Measurements from ENCODE around the gene LOXL3. TPM values are rescaled to one million over a fixed set of nuclear protein-coding genes. Genes with fewer than 3 reads are reported as not detected.

LOXL3 gene
- polyA plus RNA-seq, 1 donor: 8.7 TPM

DNA sequence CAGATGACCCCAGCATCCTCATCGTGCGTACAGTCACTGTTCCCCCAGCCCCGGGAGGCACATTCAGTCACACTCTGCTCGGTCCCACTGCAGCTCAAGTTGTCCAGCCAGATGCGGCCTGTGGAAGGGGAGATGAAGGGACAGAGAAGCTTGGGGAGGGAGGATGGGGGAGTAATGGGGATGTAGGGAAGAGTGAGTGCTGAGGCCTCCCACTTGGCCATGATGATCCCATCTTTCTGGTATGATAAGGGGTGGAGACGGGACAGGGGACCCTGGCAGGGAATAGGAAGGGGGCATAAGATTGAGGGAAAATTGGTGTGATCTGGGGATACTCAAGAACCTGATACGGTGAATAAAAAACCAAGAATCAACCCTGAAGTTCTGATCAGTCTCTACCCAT lies 3.5 kb downstream of the LOXL3 start:
- no peak for DNase-seq (ENCODE audit: low read depth)

DNA sequence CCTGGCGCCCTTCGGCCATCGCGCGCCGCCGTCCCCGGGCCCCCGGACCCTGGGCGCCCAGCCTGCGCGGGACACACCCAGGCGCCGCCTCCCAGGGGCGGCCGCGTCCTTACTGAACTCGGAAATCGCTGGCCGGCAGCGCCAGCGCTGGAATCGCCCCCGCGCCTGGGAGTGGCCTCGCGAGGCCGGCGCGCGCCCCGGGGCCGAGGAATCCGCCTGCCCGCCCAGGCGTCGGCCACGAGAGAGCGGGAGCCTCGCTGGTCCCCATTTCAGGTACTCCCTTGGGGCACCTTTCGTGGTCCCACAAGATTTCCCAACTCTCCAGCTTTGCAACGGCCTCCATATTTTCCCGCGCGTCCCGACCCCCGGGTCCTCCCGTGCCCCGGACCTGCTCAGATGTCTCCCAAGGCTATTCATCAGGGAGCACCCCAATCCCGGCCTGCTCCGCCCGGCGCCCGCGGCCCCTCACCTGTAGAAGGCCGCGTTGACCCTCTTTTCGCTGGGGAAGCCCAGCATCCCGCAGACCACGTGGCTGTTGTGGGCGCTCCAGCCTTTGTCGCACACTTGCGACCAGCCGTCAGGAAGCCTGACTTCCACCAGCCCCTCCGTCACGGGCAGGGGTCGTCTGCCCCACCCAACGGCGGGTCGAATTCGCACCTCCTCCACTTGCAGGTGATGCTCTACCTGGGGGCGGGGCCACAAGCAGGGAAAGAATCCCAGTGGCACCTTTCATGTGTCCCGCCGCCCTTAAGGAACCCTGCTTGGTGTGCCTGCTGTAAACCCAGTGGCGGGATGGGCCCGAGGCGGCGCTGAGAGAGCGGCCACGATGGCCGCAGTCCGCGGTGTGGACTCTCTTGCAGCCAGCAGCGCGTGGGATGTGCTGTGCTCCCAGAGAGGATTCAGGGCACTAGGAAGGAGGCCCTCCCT lies 4.6 kb downstream of the LOXL3 start:
- no peak for DNase-seq (ENCODE audit: low read depth)

DNA sequence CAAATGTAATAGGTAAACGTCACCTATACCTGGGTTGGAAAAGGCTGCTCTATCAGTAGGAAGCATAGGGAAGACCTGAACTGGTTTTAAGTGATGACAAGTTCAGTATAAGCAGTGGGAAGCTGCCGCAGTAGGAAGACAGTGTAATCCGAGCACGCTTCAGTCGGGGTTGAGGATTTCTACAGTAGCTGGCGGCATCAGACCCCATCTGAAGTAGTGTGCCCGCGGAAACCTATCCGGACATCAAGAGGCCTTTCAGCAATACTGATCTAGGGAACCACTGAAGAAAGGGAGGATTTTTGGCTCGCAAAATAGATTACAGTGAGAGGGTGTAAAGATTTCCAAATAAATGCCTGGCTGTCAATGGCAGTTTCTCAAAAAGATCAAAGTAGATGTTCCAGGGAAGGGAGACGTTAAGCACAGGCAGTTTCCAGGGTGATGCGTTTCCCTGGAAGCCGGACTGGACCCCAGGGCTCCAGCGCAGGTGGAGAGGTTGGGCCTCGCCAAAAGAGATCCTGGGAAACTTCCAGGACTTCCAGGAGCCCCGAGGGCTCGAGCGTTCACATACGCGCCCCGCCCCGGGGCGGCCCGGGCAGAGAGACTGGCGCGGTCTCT lies 5.3 kb downstream of the LOXL3 start:
- no peak for DNase-seq (ENCODE audit: low read depth)

DNA sequence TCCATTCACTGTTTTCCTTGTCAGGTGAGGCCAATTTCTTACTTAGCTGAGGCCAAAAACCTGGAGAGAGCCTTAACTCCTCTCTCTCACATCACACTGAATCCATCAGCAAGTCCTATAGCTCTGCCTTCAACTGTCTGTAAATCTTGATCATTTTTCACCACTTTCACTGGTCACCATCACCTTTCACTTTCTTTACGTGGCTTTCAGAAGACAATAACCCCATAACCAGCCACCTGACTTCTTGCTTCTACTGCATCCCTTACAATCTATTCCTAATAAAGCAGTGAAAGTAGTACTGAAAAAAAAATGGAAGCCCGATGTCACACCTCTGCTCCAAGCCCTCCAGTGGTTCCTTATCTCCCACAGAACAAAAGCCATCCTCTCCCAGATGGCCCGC lies 7.7 kb downstream of the LOXL3 start:
- no peak for DNase-seq (ENCODE audit: low read depth)

DNA sequence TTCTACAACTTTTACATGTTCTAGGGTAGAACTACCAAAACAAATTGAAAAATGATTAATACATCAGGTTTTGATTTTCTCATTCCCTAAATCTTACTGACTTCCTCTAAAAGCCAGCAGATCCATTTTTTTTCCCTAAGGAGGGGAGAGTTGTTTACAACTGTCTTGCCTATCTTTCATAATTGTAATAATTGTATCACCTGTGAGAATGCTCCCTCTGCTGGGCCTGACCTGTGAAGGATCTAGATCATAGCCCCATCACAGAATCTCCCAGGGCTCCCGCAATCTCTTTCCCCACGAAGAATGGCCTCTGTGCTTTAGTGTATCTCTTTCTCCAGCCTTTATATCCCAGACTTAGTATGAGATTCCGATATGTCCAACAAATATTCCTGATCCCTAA lies 9.1 kb downstream of the LOXL3 start:
- DNase-seq (ENCODE audit: low read depth): no peak

DNA sequence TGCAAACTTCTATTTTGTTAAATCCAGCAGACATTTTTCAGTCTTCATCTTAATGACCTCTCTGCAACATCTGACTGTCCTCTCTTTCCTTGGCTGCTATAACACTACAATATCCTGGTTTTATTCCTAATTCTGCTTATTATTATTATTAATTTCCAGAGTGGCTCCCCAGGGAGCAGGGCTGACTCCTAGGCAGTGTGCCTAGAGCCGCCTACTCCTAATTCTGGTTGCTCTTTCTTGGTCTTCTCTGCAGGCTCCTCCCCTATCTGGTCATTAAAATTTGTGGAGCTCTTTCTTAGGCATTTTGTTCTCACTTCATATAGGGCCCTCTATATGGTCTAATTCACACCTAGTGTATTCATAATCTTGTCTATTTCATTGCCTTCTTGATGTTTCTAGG lies 10.8 kb downstream of the LOXL3 start:
- DNase-seq (ENCODE audit: low read depth): no peak

DNA sequence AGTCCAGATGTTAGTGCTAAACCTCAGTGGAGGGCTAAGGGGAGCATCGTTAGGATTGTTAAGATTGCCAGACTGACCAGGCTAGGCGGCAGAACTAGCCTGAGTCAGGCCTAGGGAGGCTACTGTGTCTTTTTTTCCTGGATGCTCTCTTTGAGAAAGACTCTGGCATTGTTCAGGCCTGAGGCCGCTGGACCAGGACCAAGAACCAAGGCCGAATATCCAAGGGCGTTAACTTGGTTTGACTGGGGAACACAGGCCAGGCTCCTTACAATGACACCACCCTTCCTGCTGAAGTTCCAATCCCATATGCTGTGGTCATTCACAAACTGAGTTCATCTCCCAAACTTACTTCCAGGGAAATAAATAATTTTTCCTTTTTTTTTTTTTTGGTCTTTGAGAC lies 13.5 kb downstream of the LOXL3 start:
- DNase-seq (ENCODE audit: low read depth): no peak

DNA sequence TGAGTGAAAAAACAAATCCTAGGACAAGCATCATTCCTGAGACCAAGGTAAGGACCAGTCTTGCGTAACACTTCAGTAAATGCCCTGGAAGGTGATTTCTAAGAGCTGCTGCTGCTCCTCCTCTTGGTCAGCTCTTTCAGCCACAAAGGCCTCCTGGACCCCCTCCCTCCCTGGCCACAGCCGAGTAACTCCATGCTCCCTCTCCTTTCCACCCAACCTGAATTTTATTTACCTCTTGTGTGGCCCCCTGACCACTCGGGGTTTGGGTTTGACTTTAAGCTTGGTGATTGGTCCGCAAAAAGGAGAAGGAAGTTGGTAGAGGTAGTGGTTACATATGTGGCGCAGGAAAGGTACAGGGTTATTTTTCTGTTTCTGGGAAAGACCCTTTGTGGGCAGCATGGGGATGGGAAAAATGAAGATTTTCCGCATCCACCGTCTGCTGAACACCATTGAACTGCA lies 14.8 kb downstream of the LOXL3 start:
- no peak for DNase-seq (ENCODE audit: low read depth)

DNA sequence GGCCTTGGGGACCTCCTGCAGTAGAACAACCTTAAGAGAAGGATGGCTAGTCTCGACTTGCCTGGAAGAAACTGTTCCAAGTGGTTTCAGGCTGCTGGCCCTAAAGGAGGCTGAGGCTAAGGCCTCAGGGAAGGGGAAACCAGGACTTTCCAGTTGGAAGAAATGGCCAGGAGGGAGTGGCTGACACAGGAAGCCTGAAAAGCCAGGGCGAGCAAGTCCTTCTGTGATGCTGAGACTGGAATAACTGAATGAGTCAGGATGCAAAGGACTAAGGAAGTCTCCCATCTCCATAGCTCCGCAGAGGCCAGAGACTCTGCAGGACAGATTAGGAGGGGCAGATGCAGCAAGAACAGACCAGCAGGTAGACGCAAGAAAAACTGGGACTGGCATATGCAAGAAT lies 16.6 kb downstream of the LOXL3 start:
- no peak for DNase-seq (ENCODE audit: low read depth)

DNA sequence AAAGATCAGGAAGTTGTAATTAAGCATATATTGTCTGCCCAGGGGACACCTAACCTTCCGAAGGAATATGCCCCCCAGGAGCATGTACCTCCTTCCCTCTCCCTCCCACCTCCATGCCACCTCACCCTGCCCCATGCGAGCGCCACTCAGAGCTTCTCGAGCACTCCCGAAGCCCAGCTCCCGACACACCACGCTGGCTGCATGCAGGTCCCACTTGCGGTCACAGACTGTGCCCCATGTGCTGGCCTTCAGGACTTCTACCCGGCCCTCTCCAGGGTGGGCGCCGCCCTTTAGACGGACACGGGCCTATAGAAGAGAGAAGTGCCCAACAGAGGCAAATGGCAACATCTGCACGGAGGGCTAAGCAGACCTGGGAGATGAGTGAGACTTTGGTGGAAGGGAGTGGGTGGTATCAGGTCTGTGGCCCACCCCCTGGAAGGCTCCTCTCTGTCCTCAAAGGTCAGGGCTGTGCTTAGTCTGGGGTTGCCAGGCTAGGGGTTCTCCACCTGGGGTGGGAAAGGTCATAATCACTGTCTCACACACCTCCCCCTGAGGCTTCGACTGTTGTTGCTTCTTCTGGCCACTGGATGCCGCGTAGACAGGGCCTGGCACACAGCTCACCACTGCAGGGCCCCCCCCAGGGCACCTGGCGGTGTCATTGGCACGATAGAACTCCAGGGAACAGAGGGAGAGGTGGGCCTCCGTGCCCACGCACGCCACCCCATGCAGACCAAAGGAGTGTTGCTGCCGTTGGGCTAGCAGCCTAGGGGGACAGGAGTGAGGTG lies 17.4 kb downstream of the LOXL3 start:
- DNase-seq (ENCODE audit: low read depth): no peak

DNA sequence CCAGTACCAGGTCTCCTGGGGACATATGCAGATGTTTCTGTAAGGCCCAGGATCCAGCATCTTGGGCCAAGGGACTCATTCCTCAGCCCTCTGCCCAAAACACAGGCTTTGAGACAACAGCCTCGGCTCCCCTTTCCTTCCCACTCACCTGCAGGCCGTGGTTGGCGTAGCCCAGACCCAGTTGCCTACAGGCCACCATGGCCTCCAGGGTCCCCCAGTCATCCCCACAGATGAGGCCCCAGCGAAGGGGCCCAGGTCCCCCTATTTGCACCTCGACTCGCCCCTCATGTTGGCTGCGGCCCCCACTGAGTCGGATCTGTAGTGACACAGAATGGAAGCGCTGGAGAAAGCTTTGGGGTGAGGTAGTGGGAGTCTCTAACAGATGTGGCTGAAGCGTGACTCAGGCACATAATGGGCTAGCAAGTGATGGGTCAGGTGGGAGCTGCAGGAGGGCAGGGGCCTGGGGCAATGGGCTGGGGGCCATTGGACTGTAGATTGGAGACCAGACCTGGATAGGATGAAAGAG lies 18.2 kb downstream of the LOXL3 start:
- DNase-seq (ENCODE audit: low read depth): no peak

DNA sequence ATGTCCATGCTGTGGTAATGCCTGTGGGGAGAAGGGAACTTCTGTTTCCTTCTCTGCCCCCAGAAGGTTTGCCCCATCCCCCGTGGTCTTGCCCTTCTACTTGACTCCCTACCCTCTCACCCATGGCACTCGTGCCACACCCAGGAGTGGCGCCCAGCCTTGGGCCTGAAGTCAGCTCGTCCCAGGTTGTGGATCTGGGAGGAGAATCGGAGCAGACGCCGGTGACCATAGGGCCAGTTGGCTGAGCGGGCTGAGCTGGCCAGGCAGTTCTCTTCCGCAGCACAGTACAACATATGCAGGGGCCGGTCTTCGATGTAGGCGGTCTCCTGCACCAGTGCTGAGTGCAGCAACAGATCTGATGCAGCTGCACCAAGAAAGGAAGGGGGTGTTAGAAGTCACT lies 19.3 kb downstream of the LOXL3 start:
- DNase-seq (ENCODE audit: low read depth): no peak

DNA sequence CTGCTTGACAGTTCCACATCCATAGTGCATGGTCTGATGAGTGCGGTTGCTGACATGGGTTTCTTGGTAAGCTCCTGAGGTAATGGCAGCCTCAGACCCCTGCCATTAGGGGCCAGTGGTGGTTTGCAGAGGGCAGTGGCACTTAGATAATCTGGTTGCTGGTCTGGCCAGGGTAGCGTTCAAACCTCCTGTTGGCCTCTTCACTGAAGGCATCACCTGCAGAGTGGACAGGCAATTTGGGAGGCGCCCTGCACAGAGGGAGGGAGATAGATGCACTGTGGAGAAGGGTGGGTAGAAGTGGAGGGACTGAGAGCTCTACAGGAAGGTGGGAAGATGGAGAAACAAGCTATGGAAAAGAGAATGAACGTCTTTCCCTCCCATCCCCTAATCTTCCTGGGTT lies 20.3 kb downstream of the LOXL3 start:
- no peak for DNase-seq (ENCODE audit: low read depth)

DNA sequence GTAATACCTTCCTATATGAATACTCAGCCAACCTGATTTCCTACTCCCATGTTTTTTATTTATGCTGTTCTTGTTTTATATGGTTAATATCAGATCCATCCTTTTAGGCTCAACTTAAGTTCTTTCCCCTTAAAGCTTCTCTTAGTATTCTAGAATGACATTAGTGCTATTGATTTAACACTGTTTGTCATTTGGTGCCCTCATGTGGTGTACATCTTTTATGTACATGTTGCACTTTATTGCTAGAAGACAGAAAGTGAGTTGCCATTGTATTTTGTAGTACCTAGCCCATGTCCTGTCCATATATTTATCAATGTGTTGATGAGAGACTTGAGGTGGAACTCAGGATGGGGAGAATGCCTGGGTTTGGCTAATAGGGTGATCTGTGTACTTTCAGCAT lies 21.5 kb downstream of the LOXL3 start:
- no peak for DNase-seq (ENCODE audit: low read depth)

DNA sequence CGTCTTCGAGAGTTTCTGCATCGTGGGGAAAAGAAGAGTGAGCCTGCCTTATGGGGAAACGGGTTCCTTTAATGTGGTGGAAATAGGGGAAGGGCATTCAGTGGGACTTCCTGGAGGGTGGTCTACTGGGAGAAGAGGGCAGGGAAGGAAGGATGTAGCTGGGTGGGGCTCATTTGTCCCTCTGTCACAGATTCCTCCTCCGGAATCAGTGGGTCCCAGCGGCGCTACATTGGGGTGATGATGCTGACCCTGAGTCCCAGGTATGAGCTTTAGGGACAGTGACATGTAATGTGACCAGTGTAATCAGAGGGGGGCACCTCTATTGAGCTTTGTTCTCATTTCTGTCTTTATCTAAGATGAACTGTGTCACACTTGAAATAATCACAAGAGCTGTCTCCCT lies 22.1 kb downstream of the LOXL3 start:
- no peak for DNase-seq (ENCODE audit: low read depth)

DNA sequence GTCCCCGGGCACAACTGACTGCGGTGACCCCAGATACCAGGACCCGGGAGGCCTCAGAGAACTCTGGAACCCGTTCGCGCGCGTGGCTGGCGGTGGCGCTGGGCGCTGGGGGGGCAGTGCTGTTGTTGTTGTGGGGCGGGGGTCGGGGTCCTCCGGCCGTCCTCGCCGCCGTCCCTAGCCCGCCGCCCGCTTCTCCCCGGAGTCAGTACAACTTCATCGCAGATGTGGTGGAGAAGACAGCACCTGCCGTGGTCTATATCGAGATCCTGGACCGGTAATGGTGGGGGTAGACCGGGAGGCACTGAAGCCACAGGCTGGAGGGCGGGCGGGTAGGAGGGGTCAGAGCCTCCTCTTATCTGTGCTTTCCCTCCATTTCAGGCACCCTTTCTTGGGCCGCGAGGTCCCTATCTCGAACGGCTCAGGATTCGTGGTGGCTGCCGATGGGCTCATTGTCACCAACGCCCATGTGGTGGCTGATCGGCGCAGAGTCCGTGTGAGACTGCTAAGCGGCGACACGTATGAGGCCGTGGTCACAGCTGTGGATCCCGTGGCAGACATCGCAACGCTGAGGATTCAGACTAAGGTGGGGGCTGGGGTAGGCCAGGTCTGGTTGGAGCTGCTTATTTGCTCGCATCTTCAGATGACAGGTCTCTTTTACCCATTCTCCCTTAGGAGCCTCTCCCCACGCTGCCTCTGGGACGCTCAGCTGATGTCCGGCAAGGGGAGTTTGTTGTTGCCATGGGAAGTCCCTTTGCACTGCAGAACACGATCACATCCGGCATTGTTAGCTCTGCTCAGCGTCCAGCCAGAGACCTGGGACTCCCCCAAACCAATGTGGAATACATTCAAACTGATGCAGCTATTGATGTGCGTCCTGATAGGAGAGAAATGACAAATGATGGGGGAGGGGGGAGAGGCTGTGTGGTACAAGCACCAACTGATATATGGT lies 23.2 kb downstream of the LOXL3 start:
- DNase-seq (ENCODE audit: low read depth): no peak

DNA sequence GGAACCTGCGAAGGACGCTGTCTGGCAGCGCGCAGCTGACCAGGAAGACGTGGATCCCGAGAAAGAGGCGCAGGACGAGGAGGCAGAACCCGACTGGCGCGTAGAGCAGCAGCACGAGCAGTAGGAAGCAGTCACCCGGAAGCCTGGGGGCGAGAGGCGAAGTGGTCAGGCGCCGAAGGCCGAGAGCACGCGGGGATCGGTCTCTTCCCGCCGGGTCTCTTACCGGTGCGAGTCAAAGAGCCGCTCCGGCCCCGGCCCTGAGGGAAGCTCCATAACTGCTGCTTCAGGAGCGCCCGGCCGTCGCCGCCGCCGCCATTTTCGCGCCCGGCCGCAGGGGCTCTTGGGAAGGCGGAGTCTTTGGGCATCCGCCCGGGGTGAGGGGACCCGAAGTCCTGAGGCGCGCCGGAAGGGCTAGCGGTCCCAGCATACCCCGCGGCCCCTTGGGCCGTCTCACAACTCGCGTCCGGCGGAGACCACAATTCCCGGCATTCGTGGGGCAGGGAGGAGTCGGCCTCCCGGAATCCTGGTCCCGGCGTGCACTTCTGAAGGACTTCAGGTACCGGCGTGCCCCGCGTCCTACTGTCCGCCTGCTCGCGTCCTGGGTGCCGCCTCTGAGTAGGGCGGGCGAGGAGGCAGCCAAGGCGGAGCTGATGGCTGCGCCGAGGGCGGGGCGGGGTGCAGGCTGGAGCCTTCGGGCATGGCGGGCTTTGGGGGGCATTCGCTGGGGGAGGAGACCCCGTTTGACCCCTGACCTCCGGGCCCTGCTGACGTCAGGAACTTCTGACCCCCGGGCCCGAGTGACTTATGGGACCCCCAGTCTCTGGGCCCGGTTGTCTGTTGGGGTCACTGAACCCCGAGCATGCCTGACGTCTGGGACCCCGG lies 24.1 kb downstream of the LOXL3 start, which contains the start of the genes AUP1 and HTRA2:
TSS of gene AUP1 (minus strand) at position 350 of the 882 bp plus-strand sequence. CDS start at position 273, 77 bp downstream.
TSS of gene HTRA2 (plus strand) at position 577 of the 882 bp plus-strand sequence. CDS start at position 651, 74 bp downstream.
- peak; percentile 96 for DNase-seq (ENCODE audit: low read depth)

DNA sequence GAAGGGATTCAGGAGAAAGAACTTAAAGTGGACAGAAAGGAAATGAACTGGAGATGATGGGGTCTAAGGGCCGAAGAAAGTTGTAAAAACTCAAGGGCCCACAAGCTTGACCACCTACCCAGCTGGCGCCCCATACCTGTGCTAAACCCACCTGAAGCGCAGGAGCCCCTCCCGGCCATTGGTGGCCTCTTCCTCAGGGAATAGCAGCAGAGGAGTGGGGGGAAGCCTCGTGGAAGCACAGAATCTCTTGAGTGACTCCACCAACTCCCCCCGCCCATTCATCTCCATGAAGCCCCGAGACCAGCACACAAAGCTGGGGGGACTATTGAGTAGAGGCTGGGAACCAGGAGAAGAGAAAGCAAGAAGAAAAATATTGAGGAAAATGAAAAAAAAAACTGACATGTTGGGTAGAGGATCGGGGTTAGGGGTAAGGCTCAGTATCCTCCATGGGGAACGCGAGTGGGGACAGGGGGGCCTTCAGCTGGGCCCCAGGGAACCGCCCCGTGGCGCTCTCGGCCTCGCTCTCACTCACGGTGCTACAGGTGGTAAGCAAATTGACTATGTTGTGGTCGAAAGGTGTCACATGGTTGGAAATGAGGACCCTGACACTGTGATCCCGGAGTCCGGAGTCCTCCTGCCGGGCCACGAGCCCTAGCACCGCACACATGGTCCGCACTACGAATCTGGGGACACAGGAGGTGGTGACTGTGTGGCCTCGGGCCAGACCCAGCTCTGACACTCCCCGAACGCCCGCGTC lies 25.0 kb downstream of the LOXL3 start:
- DNase-seq (ENCODE audit: low read depth): no peak

DNA sequence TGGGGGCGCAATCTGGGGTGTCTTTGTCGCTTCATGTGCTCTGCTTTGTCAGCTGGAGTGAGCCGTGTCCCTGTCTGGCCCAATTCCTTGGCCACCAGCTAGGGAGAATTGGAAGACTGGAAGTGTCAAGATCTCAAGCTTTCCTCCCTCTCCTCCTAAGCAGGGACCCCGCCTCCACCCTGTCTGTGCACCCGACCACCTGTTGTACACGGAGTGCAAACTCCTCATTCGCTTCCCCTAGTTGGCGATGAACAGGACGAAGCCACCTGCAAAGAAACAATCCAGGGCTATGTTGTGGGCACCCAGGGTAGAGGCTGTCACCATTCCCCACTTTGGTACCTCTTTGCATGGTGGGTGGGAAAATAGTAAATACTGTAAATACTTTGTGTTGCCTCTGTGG lies 26.0 kb downstream of the LOXL3 start:
- no peak for DNase-seq (ENCODE audit: low read depth)

All from forelimb muscle (tissue), 1 donor.